H1 (cell line): ENCODE results near the gene RPS6KA2. TPM values are rescaled to one million over a fixed set of nuclear protein-coding genes. Genes with fewer than 3 reads are reported as not detected.

ENCODE experiments used
- CTCF ChIA-PET: fragments of 300-600 bp; sonication (Branson Sonifier 250); formaldehyde crosslinking; loops from one replicate; lab custom pipeline; 2021; ENCODE audit not compliant: partially characterized antibody; lab: Charles Lee
- POLR2A ChIA-PET: fragments of 300-600 bp; sonication (Branson Sonifier 250); formaldehyde crosslinking; loops from one replicate; lab custom pipeline; 2021; ENCODE audit warnings: inconsistent platforms; ENCODE audit not compliant: partially characterized antibody; lab: Charles Lee
- DNase-seq, 2 experiments: peaks; one replicate each; pipeline versions ENCODE4 v3.0.0 to v3.0.0-alpha.2; 2010 to 2022; ENCODE audit warnings: low spot score in 2 of 2, low read depth in 1 of 2, mixed read lengths in 1 of 2
- FAIRE-seq: peaks from 2 replicates; lab custom pipeline; 2011; peaks lifted over from hg19 to GRCh38; lab: Jason Lieb, UNC
- H2AFZ ChIP-seq: 2 replicates; pipeline ENCODE4 v1.8.1; 2012; ENCODE audit warnings: low read length, inconsistent platforms
- H2AK5ac ChIP-seq: 2 replicates; pipeline ENCODE4 v1.6.1; 2013; ENCODE audit warnings: low read depth, low read length
- H2BK120ac ChIP-seq: replicated peaks from 2 replicates; pipeline ENCODE3; 2013; ENCODE audit warnings: low read depth, low read length, inconsistent platforms
- H2BK12ac ChIP-seq: 2 replicates; pipeline ENCODE4 v1.6.1; 2013; ENCODE audit warnings: low read depth, low read length
- H2BK15ac ChIP-seq: 2 replicates; pipeline ENCODE4 v1.6.1; 2013; ENCODE audit warnings: low read length
- H2BK20ac ChIP-seq: 2 replicates; pipeline ENCODE4 v1.6.1; 2013; ENCODE audit warnings: low read length
- H2BK5ac ChIP-seq: 2 replicates; pipeline ENCODE4 v1.6.1; 2013; ENCODE audit warnings: low read depth, low read length
- H3K14ac ChIP-seq: 2 replicates; pipeline ENCODE4 v1.6.1; 2013; ENCODE audit warnings: inconsistent platforms; ENCODE audit not compliant: insufficient read length
- H3K18ac ChIP-seq: 2 replicates; pipeline ENCODE4 v1.6.1; 2013; ENCODE audit warnings: low read length; ENCODE audit errors: extremely low read depth
- H3K23ac ChIP-seq: 2 replicates; pipeline ENCODE4 v1.6.1; 2013; ENCODE audit warnings: inconsistent platforms; ENCODE audit not compliant: insufficient read length
- H3K23me2 ChIP-seq: 2 replicates; pipeline ENCODE4 v1.6.1; 2013; ENCODE audit warnings: low read depth, low read length
- H3K27ac ChIP-seq: 2 replicates; pipeline ENCODE4 v1.6.1; 2011; ENCODE audit warnings: low read depth, low read length, inconsistent platforms
- H3K27me3 ChIP-seq, 4 experiments: replicated peaks in 1 of 4; 1 replicate in 1 of 4; 2 replicates in 3 of 4; pipeline versions ENCODE4 v1.6.1 to v1.8.1; 2011 to 2013; ENCODE audit warnings: low read length in 3 of 4, mild to moderate bottlenecking in 3 of 4, inconsistent platforms in 2 of 4, mixed read lengths in 2 of 4, moderate library complexity in 1 of 4; ENCODE audit not compliant: control insufficient read depth in 3 of 4, insufficient read depth in 3 of 4; ENCODE audit errors: extremely low read depth in 1 of 4
- H3K36me3 ChIP-seq, 4 experiments: 2 replicates each; pipeline versions ENCODE4 v1.6.1 to v1.8.1; 2011 to 2013; ENCODE audit warnings: mild to moderate bottlenecking in 4 of 4, low read length in 3 of 4, moderate library complexity in 2 of 4, control low read depth in 1 of 4, inconsistent platforms in 1 of 4; ENCODE audit not compliant: insufficient read depth in 4 of 4, control insufficient read depth in 2 of 4
- H3K4ac ChIP-seq: replicated peaks from 2 replicates; pipeline ENCODE3; 2013; ENCODE audit warnings: low read length, low read depth, mixed read lengths, inconsistent platforms; ENCODE audit not compliant: insufficient read length
- H3K4me1 ChIP-seq, 4 experiments: replicated peaks in 1 of 4; 1 replicate in 1 of 4; 2 replicates in 3 of 4; pipeline versions ENCODE4 v1.6.1 to v1.8.1; 2011 to 2013; ENCODE audit warnings: low read length in 3 of 4, inconsistent platforms in 2 of 4, mixed read lengths in 1 of 4; ENCODE audit not compliant: insufficient read depth in 4 of 4, control insufficient read depth in 3 of 4
- H3K4me2 ChIP-seq, 2 experiments: 2 replicates each; pipeline versions ENCODE4 v1.6.1 to v1.8.1; 2011 to 2013; ENCODE audit warnings: low read depth in 2 of 2, low read length in 2 of 2, control low read depth in 1 of 2, inconsistent platforms in 1 of 2, mild to moderate bottlenecking in 1 of 2; ENCODE audit not compliant: insufficient read depth in 1 of 2
- H3K4me3 ChIP-seq, 4 experiments: fragments of 200-600, 300-600 bp in 1 of 4; sonication (generic), shearing (Covaris generic), sonication (Bioruptor Twin) in 1 of 4; 2 replicates each; pipeline versions ENCODE4 v1.5.1 to v1.8.1; 2011 to 2016; ENCODE audit warnings: low read length in 4 of 4, low read depth in 3 of 4, control low read depth in 2 of 4, inconsistent platforms in 2 of 4, mild to moderate bottlenecking in 2 of 4, mixed read lengths in 1 of 4, moderate library complexity in 1 of 4; ENCODE audit not compliant: insufficient read depth in 2 of 4; ENCODE audit errors: extremely low read depth in 1 of 4
- H3K56ac ChIP-seq: replicated peaks from 2 replicates; pipeline ENCODE3; 2013; ENCODE audit warnings: low read depth, mild to moderate bottlenecking, mixed read lengths, low read length, inconsistent platforms; ENCODE audit not compliant: insufficient read length
- H3K79me1 ChIP-seq: 2 replicates; pipeline ENCODE4 v1.6.1; 2013; ENCODE audit warnings: low read depth, low read length, control low read depth
- H3K79me2 ChIP-seq, 2 experiments: 2 replicates each; pipeline versions ENCODE4 v1.6.1 to v1.8.1; 2012 to 2013; ENCODE audit warnings: low read length in 2 of 2, mild to moderate bottlenecking in 2 of 2, inconsistent platforms in 1 of 2; ENCODE audit not compliant: insufficient read depth in 2 of 2, control insufficient read depth in 1 of 2
- H3K9ac ChIP-seq, 4 experiments: replicated peaks in 1 of 4; 1 replicate in 1 of 4; 2 replicates in 3 of 4; pipeline versions ENCODE4 v1.6.1 to v1.8.1; 2011 to 2013; ENCODE audit warnings: low read depth in 3 of 4, low read length in 3 of 4, control low read depth in 2 of 4, mild to moderate bottlenecking in 2 of 4, moderate library complexity in 2 of 4, inconsistent platforms in 1 of 4; ENCODE audit errors: extremely low read depth in 1 of 4
- H3K9me3 ChIP-seq, 2 experiments: 2 replicates each; pipeline versions ENCODE4 v1.6.1 to v1.8.1; 2012 to 2013; ENCODE audit warnings: mild to moderate bottlenecking in 2 of 2, moderate library complexity in 2 of 2, control low read depth in 1 of 2, inconsistent platforms in 1 of 2, low read depth in 1 of 2, low read length in 1 of 2, mixed read lengths in 1 of 2; ENCODE audit not compliant: insufficient read depth in 2 of 2
- H4K20me1 ChIP-seq, 2 experiments: replicated peaks in 1 of 2; 2 replicates each; pipeline versions ENCODE3 to v1.8.1; 2011 to 2013; ENCODE audit warnings: inconsistent platforms in 2 of 2, low read length in 2 of 2, mild to moderate bottlenecking in 1 of 2; ENCODE audit not compliant: insufficient read depth in 2 of 2, control insufficient read depth in 1 of 2
- H4K5ac ChIP-seq: 2 replicates; pipeline ENCODE4 v1.6.1; 2013; ENCODE audit warnings: low read length, low read depth, mixed read lengths, inconsistent platforms; ENCODE audit not compliant: insufficient read length
- H4K8ac ChIP-seq: 2 replicates; pipeline ENCODE4 v1.8.0; 2013; ENCODE audit warnings: mild to moderate bottlenecking, moderate library complexity, low read length, inconsistent platforms; ENCODE audit not compliant: insufficient read depth; ENCODE audit errors: extremely low read depth
- H4K91ac ChIP-seq: replicated peaks from 2 replicates; pipeline ENCODE3; 2013; ENCODE audit warnings: low read length, mixed read lengths, inconsistent platforms; ENCODE audit not compliant: insufficient read length
- BCL11A ChIP-seq, 2 experiments: IDR thresholded peaks; one replicate each; pipeline ENCODE4 v1.6.1; 2011; ENCODE audit warnings: low read depth in 2 of 2, low read length in 2 of 2, mild to moderate bottlenecking in 2 of 2
- CEBPB ChIP-seq: IDR thresholded peaks from 2 replicates; pipeline ENCODE4 v1.6.1; 2012; ENCODE audit warnings: low read depth, low read length
- GABPA ChIP-seq: IDR thresholded peaks from 2 replicates; pipeline ENCODE4 v1.6.1; 2011; ENCODE audit warnings: mild to moderate bottlenecking, low read length, moderate library complexity, borderline replicate concordance; ENCODE audit not compliant: insufficient read depth
- HDAC2 ChIP-seq, 2 experiments: fragments of 300-600 bp in 1 of 2; sonication (generic) in 1 of 2; IDR thresholded peaks; 2 replicates each; pipeline ENCODE4 v1.6.1; 2011 to 2012; ENCODE audit warnings: low read depth in 2 of 2, low read length in 2 of 2, mild to moderate bottlenecking in 2 of 2, moderate library complexity in 2 of 2, borderline replicate concordance in 1 of 2, inconsistent platforms in 1 of 2
- HDAC6 ChIP-seq: IDR thresholded peaks from one replicate; pipeline ENCODE4 v1.7.1; 2012; ENCODE audit warnings: low read depth, mild to moderate bottlenecking, inconsistent platforms, low read length, moderate library complexity
- JUN ChIP-seq: IDR thresholded peaks from 2 replicates; pipeline ENCODE4 v1.6.1; 2011; ENCODE audit warnings: low read depth, mild to moderate bottlenecking, improper control_type of control experiment, low read length
- KDM4A ChIP-seq: IDR thresholded peaks from one replicate; pipeline ENCODE4 v1.7.1; 2012; ENCODE audit warnings: low read depth, mild to moderate bottlenecking, moderate library complexity, low read length, inconsistent platforms; ENCODE audit not compliant: severe bottlenecking
- MAFK ChIP-seq: IDR thresholded peaks from 2 replicates; pipeline ENCODE4 v1.6.1; 2012; ENCODE audit warnings: low read depth, mild to moderate bottlenecking, improper control_type of control experiment, low read length
- MAX ChIP-seq: IDR thresholded peaks from 2 replicates; pipeline ENCODE4 v1.6.1; 2012; ENCODE audit warnings: inconsistent platforms
- RNF2 ChIP-seq: fragments of 200-900, 300-1000 bp; sonication (generic); IDR thresholded peaks from 2 replicates; pipeline ENCODE4 v1.7.1; 2016; ENCODE audit warnings: borderline replicate concordance, low read depth, mild to moderate bottlenecking, antibody characterized with exemption, low read length; ENCODE audit not compliant: poor library complexity, severe bottlenecking; ENCODE audit errors: missing control alignments
- SUZ12 ChIP-seq: fragments of 200-600 bp; sonication (generic); IDR thresholded peaks from 2 replicates; pipeline ENCODE4 v1.6.1; 2012; ENCODE audit warnings: mild to moderate bottlenecking, inconsistent platforms, low read length, moderate library complexity, mixed read lengths
- TCF12 ChIP-seq: IDR thresholded peaks from 2 replicates; pipeline ENCODE4 v1.6.1; 2011; ENCODE audit warnings: low read depth, mild to moderate bottlenecking, low read length
- YY1 ChIP-seq: IDR thresholded peaks from 2 replicates; pipeline ENCODE4 v1.6.1; 2011; ENCODE audit warnings: low read depth, mild to moderate bottlenecking, low read length
- WGBS, 2 experiments: shearing (Covaris generic) in 1 of 2; methylation state at CpG; one replicate each; pipeline versions ENCODE4 v1.1.6 to v1.1.7; 2013 to 2015; ENCODE audit warnings: low lambda C conversion rate in 2 of 2, mixed read lengths in 2 of 2, inconsistent platforms in 1 of 2, low coverage in 1 of 2, missing lambda C conversion rate in 1 of 2; ENCODE audit not compliant: insufficient replicate concordance in 2 of 2, insufficient coverage in 1 of 2, insufficient read length in 1 of 2; ENCODE audit errors: extremely low coverage in 1 of 2, missing lambda C conversion rate in 1 of 2; 5-methylcytosine and 5-hydroxymethylcytosine counted together
- polyA plus RNA-seq, 7 experiments: library from polyadenylated mRNA; depleted of rRNA in 3 of 7; stranded (reverse) in 5 of 7; unstranded in 2 of 7; fragments of >200 nt in 5 of 7; fragments of 200-250 nt in 2 of 7; gene quantifications; 1 replicate in 5 of 7; 2 replicates in 1 of 7; 4 replicates in 1 of 7; pipeline versions ENCODE4 v1.2.1 to v1.2.3, GENCODE V29; 2011 to 2013; ENCODE audit warnings: missing spikeins in 2 of 7, mixed read lengths in 2 of 7
- total RNA-seq: library from RNA; stranded (reverse); fragmentation: NEBNext Ultra II Directional; extraction: Animal tissue kit (Norgen Biotek cat#: 25700); gene quantifications from 2 replicates; pipeline ENCODE4 v1.2.1, GENCODE V29; 2021

Gene RPS6KA2
- total and polyA plus RNA-seq, 2 of the 8 experiments (the other 6 are each of a cell fraction or from before 2014, with no cell fraction given): 8.8 to 25.7 TPM

GRCh38 chr6:166471797-166472260, 155.2 kb downstream of the RPS6KA2 start:
- H3K23ac ChIP-seq: no peak overlapping the region
- no peak overlapping the region for H2BK15ac ChIP-seq
- no peak overlapping the region for H3K18ac ChIP-seq
- WGBS, 2 experiments: 93% methylated on average over 10 of the region's 10 CpGs; no CpG with 5 or more reads in 1 of the 2 experiments
- H4K20me1 ChIP-seq: peaks cover 0 to 3% of the 10 kb centered on the region in 2 experiments
- peaks cover 2% of the 10 kb centered on the region for H3K23me2 ChIP-seq
- ChIA-PET POLR2A (no interaction called here), CTCF (interaction anchor here (1.1 to 1.4 kb wide), 2 partner anchors 11 to 15 kb away, joined by 4 to 5 read pairs; no protein-coding TSS in a partner anchor)
- H3K4me2 ChIP-seq: no peak overlapping the region
- FAIRE-seq (no peak), DNase-seq (no peak)
- no peak overlapping the region for H2BK20ac ChIP-seq
- no peak overlapping the region for H2BK120ac ChIP-seq
- H3K36me3 ChIP-seq: 0 out of 8 replicates have a peak, but pooled peaks cover 0 to 3% (median 0%) of the 10 kb centered on the region in 4 experiments
- H2BK5ac ChIP-seq: no peak overlapping the region
- H4K8ac ChIP-seq: no peak overlapping the region
- H3K79me1 ChIP-seq: no peaks in the 10 kb centered on the region
- no peak overlapping the region for H2BK12ac ChIP-seq
- H3K4ac ChIP-seq: no peak overlapping the region
- no peak overlapping the region for H3K27ac ChIP-seq
- no peaks in the 10 kb centered on the region for H3K79me2 ChIP-seq
- no peak overlapping the region for H2AFZ ChIP-seq
- H3K9ac ChIP-seq: no peak overlapping the region
- H3K56ac ChIP-seq: no peak overlapping the region
- H4K91ac ChIP-seq: no peak overlapping the region
- H3K14ac ChIP-seq: no peak overlapping the region
- no peak overlapping the region for H4K5ac ChIP-seq
- no peak overlapping the region for H2AK5ac ChIP-seq
- no peak overlapping the region for H3K4me3 ChIP-seq
- no peaks in the 10 kb centered on the region; a peak in 1 of 7 replicates for H3K4me1 ChIP-seq
- H3K27me3 ChIP-seq: no peaks in the 10 kb centered on the region; a peak in 1 of 7 replicates
- H3K9me3 ChIP-seq: no peaks in the 10 kb centered on the region
- TF ChIP-seq MAX (no peak), CEBPB (no peak), GABPA (no peak), JUN (no peak), KDM4A (no peak), RNF2 (no peak), HDAC2 (IDR thresholded peaks at IDR 0.05; ENCODE audit: borderline replicate concordance in 1 of 2, low read depth in 2 of 2, low read length in 2 of 2) (no peak), YY1 (no peak), MAFK (no peak), BCL11A (IDR thresholded peaks at IDR 0.05; ENCODE audit: low read depth in 2 of 2, low read length in 2 of 2) (no peak), SUZ12 (no peak), HDAC6 (no peak), TCF12 (no peak)
